GM12878 (cell line): ENCODE results near the gene C19orf81. TPM values are rescaled to one million over a fixed set of nuclear protein-coding genes. Genes with fewer than 3 reads are reported as not detected.

Experiments
- ATAC-seq: fragments of 200-7000 bp; cut with Tn5 transposase; 3 replicates; pipeline ENCODE4 v1.9.1; 2020; ENCODE audit warnings: mild to moderate bottlenecking, moderate library complexity
- BruUV-seq: library from RNA; stranded (reverse); fragments of 400-500 nt; replicated peaks from 2 replicates; lab custom pipeline; 2021; lab: Mats Ljungman, UMichigan
- CTCF ChIA-PET: fragments of 300-600 bp; sonication (Branson Sonifier 250); formaldehyde crosslinking; extraction: SDS; loops from one replicate; lab custom pipeline; 2021; ENCODE audit warnings: inconsistent platforms; lab: Yijun Ruan, JAX
- POLR2A ChIA-PET: fragments of 350-600 bp; formaldehyde crosslinking; extraction: SDS; loops from one replicate; lab custom pipeline; 2021; ENCODE audit warnings: inconsistent platforms; lab: Charles Lee
- RAD21 ChIA-PET: fragments of 300-600 bp; sonication (Branson Sonifier 250); formaldehyde crosslinking; loops from one replicate; lab custom pipeline; 2023; ENCODE audit warnings: antibody characterized with exemption; ENCODE audit not compliant: unreplicated experiment; lab: Charles Lee
- SMC1A ChIA-PET: fragments of 300-600 bp; sonication (Branson Sonifier 250); formaldehyde crosslinking; loops from one replicate; lab custom pipeline; 2023; ENCODE audit not compliant: unreplicated experiment, uncharacterized antibody; lab: Charles Lee
- DNase-seq: peaks from one replicate; pipeline ENCODE4 v3.0.0-alpha.2; 2011; ENCODE audit warnings: low read depth, low spot score
- FAIRE-seq: peaks from 3 replicates; lab custom pipeline; 2011; peaks lifted over from hg19 to GRCh38; lab: Jason Lieb, UNC
- H2AFZ ChIP-seq: 2 replicates; pipeline ENCODE4 v1.6.0; 2011; ENCODE audit warnings: low read depth, low read length, control low read depth; ENCODE audit not compliant: control insufficient read depth
- H3K27ac ChIP-seq: 2 replicates; pipeline ENCODE4 v1.5.1; 2011; ENCODE audit warnings: control low read depth; ENCODE audit not compliant: control insufficient read depth, insufficient read depth
- H3K27me3 ChIP-seq, 2 experiments: replicated peaks in 1 of 2; 2 replicates each; pipeline versions ENCODE4 v1.6.0 to v1.6.1; 2011; ENCODE audit warnings: low read length in 1 of 2; ENCODE audit not compliant: control insufficient read depth in 2 of 2, insufficient read depth in 2 of 2
- H3K36me3 ChIP-seq, 2 experiments: 2 replicates each; pipeline ENCODE4 v1.5.1; 2011; ENCODE audit warnings: low read length in 1 of 2; ENCODE audit not compliant: control insufficient read depth in 2 of 2, insufficient read depth in 2 of 2
- H3K4me1 ChIP-seq: 2 replicates; pipeline ENCODE4 v1.6.1; 2011; ENCODE audit warnings: mild to moderate bottlenecking, low read length, moderate library complexity, mixed read lengths; ENCODE audit not compliant: control insufficient read depth, insufficient read depth
- H3K4me2 ChIP-seq: 2 replicates; pipeline ENCODE4 v1.6.0; 2011; ENCODE audit warnings: control low read depth; ENCODE audit not compliant: control insufficient read depth, insufficient read depth
- H3K4me3 ChIP-seq: fragments of 200-600 bp; sonication (generic); 2 replicates; pipeline ENCODE4 v1.5.1; 2016
- H3K79me2 ChIP-seq: 2 replicates; pipeline ENCODE4 v1.6.0; 2011; ENCODE audit warnings: low read length; ENCODE audit not compliant: control insufficient read depth, insufficient read depth
- H3K9ac ChIP-seq: 2 replicates; pipeline ENCODE4 v1.8.0; 2011; ENCODE audit warnings: low read length, control low read depth, mixed read lengths; ENCODE audit not compliant: control insufficient read depth, insufficient read depth
- H3K9me3 ChIP-seq: replicated peaks from 3 replicates; pipeline ENCODE4 v1.5.1; 2011; ENCODE audit warnings: mild to moderate bottlenecking, low read length; ENCODE audit not compliant: control insufficient read depth, insufficient read depth
- H4K20me1 ChIP-seq: 2 replicates; pipeline ENCODE4 v1.6.0; 2011; ENCODE audit not compliant: control insufficient read depth, insufficient read depth
- ASH2L ChIP-seq: fragments of 300-600, 200-600 bp; sonication (generic); IDR thresholded peaks from 2 replicates; pipeline ENCODE4 v1.6.1; 2017; ENCODE audit warnings: low read depth, mild to moderate bottlenecking, borderline replicate concordance
- ATF7 ChIP-seq: fragments of 450-650 bp; IDR thresholded peaks from 2 replicates; pipeline ENCODE4 v1.6.1; 2016; ENCODE audit warnings: low read depth, mild to moderate bottlenecking
- CHD1 ChIP-seq: IDR thresholded peaks from 2 replicates; pipeline ENCODE4 v1.6.1; 2012; ENCODE audit warnings: low read depth, low read length, improper control_type of control experiment
- CTCF ChIP-seq, 3 experiments: IDR thresholded peaks in 2 of 3; conservative IDR thresholded peaks in 1 of 3; 2 replicates each; pipeline ENCODE4 v1.5.1; 2011; ENCODE audit warnings: low read depth in 3 of 3, low read length in 3 of 3, mild to moderate bottlenecking in 3 of 3, control low read depth in 2 of 3, moderate library complexity in 2 of 3, inconsistent platforms in 1 of 3, mixed read lengths in 1 of 3; ENCODE audit not compliant: control insufficient read depth in 2 of 3, insufficient read depth in 1 of 3; ENCODE audit errors: extremely low read depth in 1 of 3
- ETV6 ChIP-seq, 2 experiments: fragments of 450-650 bp in 1 of 2; IDR thresholded peaks in 1 of 2; conservative IDR thresholded peaks in 1 of 2; 2 replicates each; pipeline ENCODE4 v1.6.1; 2014; ENCODE audit warnings: antibody characterized with exemption in 1 of 2, borderline replicate concordance in 1 of 2, low read depth in 1 of 2, mild to moderate bottlenecking in 1 of 2, moderate library complexity in 1 of 2
- JUND ChIP-seq: IDR thresholded peaks from 2 replicates; pipeline ENCODE4 v1.6.1; 2012; ENCODE audit warnings: low read depth, mild to moderate bottlenecking, low read length, improper control_type of control experiment, moderate library complexity
- LARP7 ChIP-seq: fragments of 450-650 bp; IDR thresholded peaks from 2 replicates; pipeline ENCODE4 v1.6.1; 2017; ENCODE audit warnings: mild to moderate bottlenecking
- MEF2A ChIP-seq: IDR thresholded peaks from 2 replicates; pipeline ENCODE4 v1.6.1; 2011; ENCODE audit warnings: low read depth, mild to moderate bottlenecking, low read length, moderate library complexity; ENCODE audit not compliant: insufficient read depth
- NR2C1 ChIP-seq: fragments of 450-650 bp; IDR thresholded peaks from 2 replicates; pipeline ENCODE4 v1.6.1; 2017; ENCODE audit warnings: antibody characterized with exemption, mild to moderate bottlenecking, moderate library complexity
- NR2C2 ChIP-seq: IDR thresholded peaks from 2 replicates; pipeline ENCODE4 v1.6.1; 2011; ENCODE audit warnings: borderline replicate concordance, low read depth; ENCODE audit not compliant: control insufficient read depth, insufficient read length
- ZSCAN29 ChIP-seq: fragments of 450-650 bp; IDR thresholded peaks from 2 replicates; pipeline ENCODE4 v1.6.1; 2017; ENCODE audit warnings: mild to moderate bottlenecking, moderate library complexity
- WGBS: methylation state at CpG from one replicate; pipeline ENCODE4 v1.1.6; 2016; ENCODE audit warnings: low lambda C conversion rate; ENCODE audit not compliant: insufficient replicate concordance, insufficient coverage; ENCODE audit errors: missing lambda C conversion rate; 5-methylcytosine and 5-hydroxymethylcytosine counted together
- in situ Hi-C: fragments of 300-500 bp; cut with MboI; formaldehyde crosslinking; loops from 9 replicates; pipeline ENCODE4 v1.14.3; 2018; ENCODE audit warnings: mixed read lengths
- intact Hi-C: fragments of 100-400 bp; cut with micrococcal nuclease; formaldehyde crosslinking; loops from one replicate; pipeline ENCODE4 v1.14.2; 2022; ENCODE audit not compliant: unreplicated experiment
- polyA plus RNA-seq, 11 experiments: library from polyadenylated mRNA; depleted of rRNA in 4 of 11; unstranded in 6 of 11; stranded (reverse) in 5 of 11; fragments of >200 nt; fragmentation: Nextera tagmentation in 4 of 11; fragmentation: Illumina TruSeq in 1 of 11; extraction: Ambion mirVana in 4 of 11; extraction: Trizol in 1 of 11; gene quantifications; 1 replicate in 1 of 11; 2 replicates in 10 of 11; pipeline versions ENCODE4 v1.2.1 to v1.2.3, GENCODE V29; 2011 to 2016; ENCODE audit warnings: inconsistent platforms in 2 of 11, missing spikeins in 2 of 11, low read depth in 1 of 11
- total RNA-seq, 4 experiments: library from RNA; depleted of rRNA in 3 of 4; stranded (reverse); fragments of >200 nt in 3 of 4; fragmentation: Illumina TruSeq in 1 of 4; extraction: Trizol in 1 of 4; gene quantifications; 2 replicates each; pipeline versions ENCODE4 v1.2.1 to v1.2.3, GENCODE V29; 2013 to 2021

Gene C19orf81
- total and polyA plus RNA-seq, 10 of the 15 experiments (the other 5 are each of a cell fraction or from before 2014, with no cell fraction given) = 0.69 TPM; not detected in 9

- ChIA-PET CTCF (interaction anchor here (1.6 kb wide), 1 partner anchor 254 kb away, joined by 3 read pairs; no protein-coding TSS in a partner anchor), SMC1A (no interaction called here), RAD21 (interaction anchor here (0.6 kb wide), 1 partner anchor 75 kb away, joined by 3 read pairs; no protein-coding TSS in a partner anchor), POLR2A (no interaction called here)
- no peak overlapping the region for H2AFZ ChIP-seq
- no peak overlapping the region for H3K27ac ChIP-seq
- no peaks in the 10 kb centered on the region for H3K36me3 ChIP-seq
- BruUV-seq = no TSS peak
- H3K9me3 ChIP-seq = no peaks in the 10 kb centered on the region; the same call in 2 of the 3 replicates
- peaks cover 0 to under 1% of the 10 kb centered on the region in 2 experiments for H3K27me3 ChIP-seq
- ATAC-seq (no peak), DNase-seq (no peak), FAIRE-seq (no peak)
- H3K79me2 ChIP-seq = no peaks in the 10 kb centered on the region
- no peak overlapping the region for H3K4me2 ChIP-seq
- H4K20me1 ChIP-seq = no peaks in the 10 kb centered on the region
- in situ Hi-C loops = no loop called here
- no peaks in the 10 kb centered on the region for H3K4me1 ChIP-seq
- 20% methylated on average over 10 of the region's 58 CpGs for WGBS
- no peak overlapping the region for H3K9ac ChIP-seq
- intact Hi-C loops = no loop called here
- H3K4me3 ChIP-seq = no peak overlapping the region
- TF ChIP-seq MEF2A (no peak), JUND (no peak), ASH2L (no peak), ATF7 (no peak), ETV6 (conservative IDR thresholded peaks at IDR 0.05 in 1 of 2, IDR thresholded peaks at IDR 0.05 in 1 of 2; ENCODE audit: borderline replicate concordance in 1 of 2, low read depth in 1 of 2) (no peak), NR2C1 (no peak), NR2C2 (no peak), LARP7 (no peak), ZSCAN29 (no peak), CTCF (IDR thresholded peaks at IDR 0.05 in 2 of 3, conservative IDR thresholded peaks at IDR 0.05 in 1 of 3; ENCODE audit: control insufficient read depth in 2 of 3, extremely low read depth in 1 of 3, insufficient read depth in 1 of 3, low read depth in 3 of 3, low read length in 3 of 3) (no peak), CHD1 (no peak)
These were observed 18.6 kb downstream of the C19orf81 start for GRCh38 chr19:50667759-50668231.
